ENCODE data around the gene NATD1. TPM values are rescaled to one million over a fixed set of nuclear protein-coding genes. Genes with fewer than 3 reads are reported as not detected.

NATD1 gene
- total RNA-seq, 1 experiment from 2014 or later = 3.1 TPM

GRCh38 chr17:21201298-21201595 is 52.0 kb downstream of the NATD1 start:
- BruUV-seq (replicated peaks) = no TSS peak
- Histone ChIP-seq H4K20me1 (ENCODE audit: insufficient read depth) (no peaks in the 10 kb centered on the region), H3K27ac (ENCODE audit: low read depth, low read length) (no peak overlapping the region), H3K79me2 (ENCODE audit: insufficient read depth, low read length) (peaks cover 88% of the 10 kb centered on the region), H3K4me2 (ENCODE audit: low read length) (no peak overlapping the region), H3K9me3 (ENCODE audit: control insufficient read depth in 1 of 2, insufficient read depth in 1 of 2, low read depth in 1 of 2, low read length in 2 of 2) (no peaks in the 10 kb centered on the region), H3K9me2 (ENCODE audit: insufficient read depth) (no peaks in the 10 kb centered on the region), H3K27me3 (ENCODE audit: insufficient read depth, low read length) (no peaks in the 10 kb centered on the region), H3K4me3 (replicated peaks in 1 of 2; ENCODE audit: low read depth in 1 of 2, low read length in 2 of 2) (no peak overlapping the region), H3K36me3 (ENCODE audit: control insufficient read depth in 1 of 2, insufficient read depth in 2 of 2, low read length in 2 of 2) (peaks cover 2 to 16% of the 10 kb centered on the region in 2 experiments), H3K4me1 (ENCODE audit: control insufficient read depth in 1 of 2, insufficient read depth in 2 of 2, low read length in 2 of 2) (no peaks in the 10 kb centered on the region), H2AFZ (ENCODE audit: low read depth, low read length, poor library complexity, severe bottlenecking) (no peak overlapping the region), H3K9ac (ENCODE audit: low read length) (no peak overlapping the region)
- TF ChIP-seq SIN3A (IDR thresholded peaks at IDR 0.05; ENCODE audit: low read depth) = no peak
- no peak for TF ChIP-seq RAD21 (IDR thresholded peaks at IDR 0.05; ENCODE audit: low read depth)
- TF ChIP-seq MAX (IDR thresholded peaks at IDR 0.05) = no peak
- no peak for TF ChIP-seq REST (IDR thresholded peaks at IDR 0.05; ENCODE audit: low read depth)
- no peak for TF ChIP-seq ELF1 (IDR thresholded peaks at IDR 0.05; ENCODE audit: borderline replicate concordance, low read depth)
- no peak for TF ChIP-seq SRF (IDR thresholded peaks at IDR 0.05; ENCODE audit: low read depth)
- no peak for TF ChIP-seq EZH2phosphoT487 (IDR thresholded peaks at IDR 0.05; ENCODE audit: borderline replicate concordance)
- no peak for TF ChIP-seq CTCF (IDR thresholded peaks at IDR 0.05 in 2 of 3, conservative IDR thresholded peaks at IDR 0.05 in 1 of 3; ENCODE audit: borderline replicate concordance in 1 of 3, insufficient read depth in 1 of 3, low read depth in 2 of 3, low read length in 2 of 3)
- TF ChIP-seq ATF3 (IDR thresholded peaks at IDR 0.05) = no peak
- TF ChIP-seq FOSL1 (IDR thresholded peaks at IDR 0.05; ENCODE audit: low read depth) = no peak
- TF ChIP-seq CEBPB (IDR thresholded peaks at IDR 0.05; ENCODE audit: low read depth) = no peak
- TF ChIP-seq ZBTB33 (IDR thresholded peaks at IDR 0.05; ENCODE audit: extremely low read depth, insufficient replicate concordance, low read length) = no peak
- intact Hi-C loops (cut with micrococcal nuclease) = no loop called here
- ChIA-PET CTCF (no interaction called here), POLR2A (no interaction called here), RAD21 (ENCODE audit: low non-redundant PET in 1 of 2, low total read pairs in 2 of 2, uncharacterized antibody in 2 of 2, unreplicated experiment in 2 of 2) (no interaction called here)
- no peak for ATAC-seq
- no peak for DNase-seq (ENCODE audit: low read depth, low spot score)
